Neural cell (in vitro differentiated cells): ENCODE data around the gene COQ4. TPM values are rescaled to one million over a fixed set of nuclear protein-coding genes. Genes with fewer than 3 reads are reported as not detected.

Experiments used
- H2AFZ ChIP-seq: fragments of 200-600, 300-800 bp; sonication (generic), shearing (Covaris generic); 2 replicates; pipeline ENCODE4 v1.6.0; 2014; ENCODE audit warnings: low read depth, mild to moderate bottlenecking, antibody characterized with exemption, low read length, moderate library complexity
- H3F3A ChIP-seq: fragments of 200-600 bp; shearing (Covaris generic); 2 replicates; pipeline ENCODE4 v1.6.1; 2016; ENCODE audit warnings: mild to moderate bottlenecking, moderate library complexity, mixed read lengths, antibody characterized with exemption, low read length; ENCODE audit not compliant: insufficient read depth, poor library complexity, severe bottlenecking
- H3K27ac ChIP-seq: fragments of 200-600, 300-800 bp; sonication (generic), shearing (Covaris generic); 2 replicates; pipeline ENCODE4 v1.5.1; 2014; ENCODE audit warnings: mild to moderate bottlenecking, low read length, moderate library complexity
- H3K27me3 ChIP-seq: fragments of 300-800, 200-600 bp; sonication (generic), shearing (Covaris generic); 2 replicates; pipeline ENCODE4 v1.6.0; 2014; ENCODE audit warnings: mild to moderate bottlenecking, low read depth, low read length, moderate library complexity; ENCODE audit not compliant: insufficient read depth
- H3K36me3 ChIP-seq: fragments of 300-800, 200-600 bp; sonication (generic), shearing (Covaris generic); 2 replicates; pipeline ENCODE4 v1.5.1; 2014; ENCODE audit warnings: mild to moderate bottlenecking, antibody characterized with exemption, low read length, moderate library complexity; ENCODE audit not compliant: insufficient read depth
- H3K4me2 ChIP-seq: fragments of 300-800, 200-600 bp; sonication (generic), shearing (Covaris generic); 2 replicates; pipeline ENCODE4 v1.6.0; 2014; ENCODE audit warnings: mild to moderate bottlenecking, low read length
- H3K4me3 ChIP-seq: fragments of 300-800, 200-600 bp; sonication (generic), shearing (Covaris generic); 2 replicates; pipeline ENCODE4 v1.5.1; 2014; ENCODE audit warnings: mild to moderate bottlenecking, low read length, moderate library complexity
- H3K79me2 ChIP-seq: fragments of 200-600 bp; shearing (Covaris generic); replicated peaks from 2 replicates; pipeline ENCODE4 v1.6.0; 2014; ENCODE audit warnings: mild to moderate bottlenecking, low read length, moderate library complexity; ENCODE audit not compliant: insufficient read depth
- H3K9ac ChIP-seq: fragments of 300-800, 200-600 bp; sonication (generic), shearing (Covaris generic); 2 replicates; pipeline ENCODE4 v1.6.1; 2016; ENCODE audit warnings: mild to moderate bottlenecking, low read length, mixed read lengths
- H3K9me2 ChIP-seq: fragments of 200-600 bp; shearing (Covaris generic); 2 replicates; pipeline ENCODE4 v1.6.1; 2016; ENCODE audit warnings: mild to moderate bottlenecking, low read length, mixed read lengths; ENCODE audit not compliant: insufficient read depth
- H3K9me3 ChIP-seq: fragments of 200-600, 300-800 bp; sonication (generic), shearing (Covaris generic); 2 replicates; pipeline ENCODE4 v1.6.1; 2016; ENCODE audit warnings: mild to moderate bottlenecking, mixed run types, low read length, moderate library complexity, mixed read lengths
- H4K20me1 ChIP-seq: fragments of 200-600 bp; shearing (Covaris generic); 2 replicates; pipeline ENCODE4 v1.6.1; 2016; ENCODE audit warnings: mild to moderate bottlenecking, mixed run types; ENCODE audit not compliant: insufficient read depth
- CTCF ChIP-seq: fragments of 450-650 bp; IDR thresholded peaks from 2 replicates; pipeline ENCODE4 v1.5.1; 2014; ENCODE audit warnings: antibody characterized with exemption, mild to moderate bottlenecking, moderate library complexity; ENCODE audit not compliant: poor library complexity, severe bottlenecking
- EZH2 ChIP-seq: fragments of 200-600, 300-800 bp; shearing (Covaris generic), sonication (generic); IDR thresholded peaks from 2 replicates; pipeline ENCODE4 v1.6.1; 2014; ENCODE audit warnings: antibody characterized with exemption, low read length, borderline replicate concordance, mild to moderate bottlenecking; ENCODE audit not compliant: insufficient read depth, poor library complexity, severe bottlenecking
- MXI1 ChIP-seq: fragments of 450-650 bp; conservative IDR thresholded peaks from 2 replicates; pipeline ENCODE4 v1.6.1; 2014; ENCODE audit warnings: antibody characterized with exemption, mild to moderate bottlenecking; ENCODE audit not compliant: poor library complexity, severe bottlenecking
- POLR2AphosphoS5 ChIP-seq: IDR thresholded peaks from 2 replicates; pipeline ENCODE4 v1.6.1; 2012
- REST ChIP-seq: IDR thresholded peaks from 2 replicates; pipeline ENCODE4 v1.6.1; 2012; ENCODE audit warnings: borderline replicate concordance
- SMC3 ChIP-seq: fragments of 450-650 bp; conservative IDR thresholded peaks from 2 replicates; pipeline ENCODE4 v1.6.1; 2014; ENCODE audit warnings: antibody characterized with exemption, mild to moderate bottlenecking, moderate library complexity; ENCODE audit not compliant: poor library complexity
- TAF1 ChIP-seq: IDR thresholded peaks from 2 replicates; pipeline ENCODE4 v1.6.1; 2012; ENCODE audit warnings: low read depth
- polyA plus RNA-seq: library from polyadenylated mRNA; depleted of rRNA; stranded (reverse); fragments of >200 nt; gene quantifications from 2 replicates; pipeline ENCODE4 v1.2.3, GENCODE V29; 2014

COQ4 gene
- polyA plus RNA-seq, 1 donor from 2014 or later: 108 TPM

DNA sequence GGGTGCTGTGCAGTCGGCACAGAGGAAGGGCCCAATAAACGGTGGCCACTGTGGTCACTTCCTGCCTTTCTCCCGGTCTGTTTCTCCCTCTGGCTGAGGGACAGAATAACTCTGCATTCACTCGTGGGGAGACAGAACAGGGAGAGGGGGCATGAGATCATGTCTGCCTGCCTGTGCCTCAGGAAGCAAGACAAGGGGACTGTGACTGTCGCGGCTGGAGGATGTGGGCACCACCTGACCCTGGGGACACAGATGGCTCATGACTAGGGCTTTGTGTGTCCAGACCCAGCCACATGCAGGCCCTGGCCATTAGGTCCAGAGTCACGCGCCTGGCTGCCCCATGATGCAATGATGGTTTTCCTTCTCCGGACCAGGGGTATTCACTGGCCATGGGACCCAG, 6.2 kb upstream of the COQ4 start:
- Histone ChIP-seq H3F3A (no peaks in the 10 kb centered on the region), H2AFZ (no peak overlapping the region), H3K79me2 (peaks cover 5% of the 10 kb centered on the region), H4K20me1 (no peaks in the 10 kb centered on the region), H3K27ac (no peak overlapping the region), H3K9me3 (no peaks in the 10 kb centered on the region), H3K9ac (no peak overlapping the region), H3K27me3 (no peaks in the 10 kb centered on the region), H3K36me3 (no peaks in the 10 kb centered on the region), H3K4me2 (no peak overlapping the region), H3K4me3 (no peak overlapping the region), H3K9me2 (no peaks in the 10 kb centered on the region)
- TF ChIP-seq EZH2 (no peak), TAF1 (no peak), SMC3 (no peak), CTCF (no peak), REST (no peak)

DNA sequence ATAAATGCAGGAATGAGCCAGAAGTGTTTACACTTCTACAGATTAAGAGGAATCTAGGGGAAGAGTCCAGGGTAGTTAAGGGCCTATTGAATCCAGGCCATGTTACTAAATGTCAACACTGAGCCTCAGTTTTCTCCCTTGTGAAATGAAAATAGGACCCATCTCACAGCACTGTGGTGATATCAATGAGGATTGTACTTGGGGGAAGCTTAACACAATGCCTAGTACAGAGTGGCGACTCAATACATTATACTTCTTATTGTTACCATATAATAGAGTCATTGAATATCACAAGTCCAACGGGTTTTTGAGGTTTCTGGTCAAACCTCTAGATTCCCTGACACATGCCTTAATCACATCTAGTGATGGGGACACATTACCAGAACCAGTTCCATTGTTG, 5.0 kb upstream of the COQ4 start:
- H3F3A ChIP-seq: no peaks in the 10 kb centered on the region
- no peak overlapping the region for H3K4me3 ChIP-seq
- H4K20me1 ChIP-seq: no peaks in the 10 kb centered on the region
- TF ChIP-seq EZH2: no peak
- no peak for TF ChIP-seq MXI1
- no peak for TF ChIP-seq REST
- no peak for TF ChIP-seq POLR2AphosphoS5
- no peak for TF ChIP-seq TAF1
- peaks cover 12% of the 10 kb centered on the region for H3K79me2 ChIP-seq
- no peaks in the 10 kb centered on the region for H3K36me3 ChIP-seq
- no peaks in the 10 kb centered on the region for H3K9me3 ChIP-seq
- no peak overlapping the region for H3K9ac ChIP-seq
- H3K27ac ChIP-seq: no peak overlapping the region
- no peaks in the 10 kb centered on the region for H3K27me3 ChIP-seq
- H3K9me2 ChIP-seq: no peaks in the 10 kb centered on the region
- no peak overlapping the region for H2AFZ ChIP-seq
- no peak overlapping the region for H3K4me2 ChIP-seq
